ENCODE measurements around the gene FAM174C.

FAM174C gene

GRCh38 chr19:1277061-1277460 is 1.7 kb downstream of the FAM174C start:
- TF ChIP-seq CTCF (IDR thresholded peaks at IDR 0.05; ENCODE audit: low read depth, low read length) = no peak
- Histone ChIP-seq H3K27me3 (ENCODE audit: insufficient read depth, low read depth, severe bottlenecking) (no peaks in the 10 kb centered on the region), H3K36me3 (peaks cover 62% of the 10 kb centered on the region), H3K4me3 (ENCODE audit: low read depth, low read length) (no peak overlapping the region), H3K27ac (no peak overlapping the region), H3K9me3 (ENCODE audit: severe bottlenecking) (no peaks in the 10 kb centered on the region)
- DNase-seq = no peak

- Histone ChIP-seq H3K36me3 (peaks cover 52% of the 10 kb centered on the region), H3K27me3 (ENCODE audit: insufficient read depth, low read depth, severe bottlenecking) (no peaks in the 10 kb centered on the region), H3K9me3 (ENCODE audit: severe bottlenecking) (no peaks in the 10 kb centered on the region), H3K4me3 (ENCODE audit: low read depth, low read length) (no peak overlapping the region), H3K27ac (no peak overlapping the region)
- no peak for DNase-seq
- TF ChIP-seq CTCF (IDR thresholded peaks at IDR 0.05; ENCODE audit: low read depth, low read length) = no peak
These were observed 2.7 kb downstream of the FAM174C start for GRCh38 chr19:1278074-1278473.

- Histone ChIP-seq H3K9me3 (ENCODE audit: severe bottlenecking) (no peaks in the 10 kb centered on the region), H3K36me3 (peaks cover 43% of the 10 kb centered on the region), H3K27me3 (ENCODE audit: insufficient read depth, low read depth, severe bottlenecking) (no peaks in the 10 kb centered on the region), H3K27ac (no peak overlapping the region), H3K4me3 (ENCODE audit: low read depth, low read length) (no peak overlapping the region)
- DNase-seq = no peak
- no peak for TF ChIP-seq CTCF (IDR thresholded peaks at IDR 0.05; ENCODE audit: low read depth, low read length)
These were observed 3.7 kb downstream of the FAM174C start for GRCh38 chr19:1278713-1279660.

GRCh38 chr19:1279782-1280341 is 4.5 kb downstream of the FAM174C start:
- peak; percentile 85 for DNase-seq
- Histone ChIP-seq H3K36me3 (peaks cover 34% of the 10 kb centered on the region), H3K4me3 (ENCODE audit: low read depth, low read length) (no peak overlapping the region), H3K27ac (no peak overlapping the region), H3K9me3 (ENCODE audit: severe bottlenecking) (no peaks in the 10 kb centered on the region), H3K27me3 (ENCODE audit: insufficient read depth, low read depth, severe bottlenecking) (no peaks in the 10 kb centered on the region)
- peak; percentile 99 for TF ChIP-seq CTCF (IDR thresholded peaks at IDR 0.05; ENCODE audit: low read depth, low read length)

- TF ChIP-seq CTCF (IDR thresholded peaks at IDR 0.05; ENCODE audit: low read depth, low read length) = no peak
- no peak overlapping the region for H3K4me3 ChIP-seq (ENCODE audit: low read depth, low read length)
- H3K27ac ChIP-seq = no peak overlapping the region
- no peaks in the 10 kb centered on the region for H3K27me3 ChIP-seq (ENCODE audit: insufficient read depth, low read depth, severe bottlenecking)
- H3K9me3 ChIP-seq (ENCODE audit: severe bottlenecking) = no peaks in the 10 kb centered on the region
- peaks cover 30% of the 10 kb centered on the region for H3K36me3 ChIP-seq
- no peak for DNase-seq
These were observed 5.6 kb downstream of the FAM174C start for GRCh38 chr19:1280636-1281568.

All from WERI-Rb-1 (cell line).